ENCODE measurements around the gene SLC39A12.
"Not testable (repeated sequence)": the region's sequence is repeated elsewhere in the genome, so short reads cannot be mapped to it uniquely, and the experiment has no call there.

The SLC39A12 gene

GRCh38 chr10:17943033-17943745 lies 8.5 kb upstream of the SLC39A12 start:
- Histone ChIP-seq H3K9me3 (ENCODE audit: control insufficient read depth, insufficient read depth, low read length) (no peaks in the 10 kb centered on the region; the same call in 1 of the 2 replicates), H3K36me3 (ENCODE audit: insufficient read depth, low read length) (no peaks in the 10 kb centered on the region), H3K4me1 (ENCODE audit: insufficient read depth, low read length) (no peaks in the 10 kb centered on the region), H3K9ac (ENCODE audit: low read depth, low read length) (no peak overlapping the region)

GRCh38 chr10:17950269-17950668 lies 1.4 kb upstream of the SLC39A12 start:
- H3K4me1 ChIP-seq (ENCODE audit: insufficient read depth, low read length); H3K9me3 ChIP-seq (ENCODE audit: control insufficient read depth, insufficient read depth, low read length); H3K36me3 ChIP-seq (ENCODE audit: insufficient read depth, low read length); H3K9ac ChIP-seq (ENCODE audit: low read depth, low read length): not testable (repeated sequence)

GRCh38 chr10:17950726-17951125 lies 992 bp upstream of the SLC39A12 start:
- Histone ChIP-seq H3K4me1 (ENCODE audit: insufficient read depth, low read length) (peaks cover 5% of the 10 kb centered on the region; the same call in 1 of the 2 replicates), H3K9me3 (ENCODE audit: control insufficient read depth, insufficient read depth, low read length) (no peaks in the 10 kb centered on the region)

GRCh38 chr10:17954372-17954771 lies 2.7 kb downstream of the SLC39A12 start:
- not testable (repeated sequence) for H3K9me3 ChIP-seq (ENCODE audit: control insufficient read depth, insufficient read depth, low read length)

More at GRCh38 chr10:17950726-17951125, 992 bp upstream of the SLC39A12 start:
- H3K9ac ChIP-seq (ENCODE audit: low read depth, low read length): no peak overlapping the region
- no peaks in the 10 kb centered on the region for H3K36me3 ChIP-seq (ENCODE audit: insufficient read depth, low read length)

GRCh38 chr10:17954861-17955260 lies 3.1 kb downstream of the SLC39A12 start:
- H3K9ac ChIP-seq (ENCODE audit: low read depth, low read length): no peak overlapping the region
- peaks cover 5% of the 10 kb centered on the region; the same call in 1 of the 2 replicates for H3K4me1 ChIP-seq (ENCODE audit: insufficient read depth, low read length)
- no peaks in the 10 kb centered on the region for H3K36me3 ChIP-seq (ENCODE audit: insufficient read depth, low read length)
- H3K9me3 ChIP-seq (ENCODE audit: control insufficient read depth, insufficient read depth, low read length): peaks cover 6% of the 10 kb centered on the region

More at GRCh38 chr10:17954372-17954771, 2.7 kb downstream of the SLC39A12 start:
- not testable (repeated sequence) for H3K9ac ChIP-seq (ENCODE audit: low read depth, low read length); H3K36me3 ChIP-seq (ENCODE audit: insufficient read depth, low read length); H3K4me1 ChIP-seq (ENCODE audit: insufficient read depth, low read length)

GRCh38 chr10:17958049-17958448 lies 6.3 kb downstream of the SLC39A12 start:
- peaks cover 11% of the 10 kb centered on the region for H3K9me3 ChIP-seq (ENCODE audit: control insufficient read depth, insufficient read depth, low read length)
- H3K36me3 ChIP-seq (ENCODE audit: insufficient read depth, low read length): no peaks in the 10 kb centered on the region
- no peak overlapping the region for H3K9ac ChIP-seq (ENCODE audit: low read depth, low read length)
- H3K4me1 ChIP-seq (ENCODE audit: insufficient read depth, low read length): no peaks in the 10 kb centered on the region; the same call in 1 of the 2 replicates

GRCh38 chr10:17959870-17960269 lies 8.2 kb downstream of the SLC39A12 start:
- H3K9me3 ChIP-seq (ENCODE audit: control insufficient read depth, insufficient read depth, low read length): peaks cover 11% of the 10 kb centered on the region
- no peaks in the 10 kb centered on the region for H3K36me3 ChIP-seq (ENCODE audit: insufficient read depth, low read length)
- H3K9ac ChIP-seq (ENCODE audit: low read depth, low read length): no peak overlapping the region
- no peaks in the 10 kb centered on the region; the same call in 1 of the 2 replicates for H3K4me1 ChIP-seq (ENCODE audit: insufficient read depth, low read length)

GRCh38 chr10:17961551-17962422 lies 10.1 kb downstream of the SLC39A12 start:
- Histone ChIP-seq H3K9ac (ENCODE audit: low read depth, low read length) (no peak overlapping the region), H3K9me3 (ENCODE audit: control insufficient read depth, insufficient read depth, low read length) (peaks cover 11% of the 10 kb centered on the region), H3K36me3 (ENCODE audit: insufficient read depth, low read length) (no peaks in the 10 kb centered on the region), H3K4me1 (ENCODE audit: insufficient read depth, low read length) (no peaks in the 10 kb centered on the region)

GRCh38 chr10:17963431-17963830 lies 11.7 kb downstream of the SLC39A12 start:
- Histone ChIP-seq H3K9me3 (ENCODE audit: control insufficient read depth, insufficient read depth, low read length) (peaks cover 11% of the 10 kb centered on the region), H3K4me1 (ENCODE audit: insufficient read depth, low read length) (no peaks in the 10 kb centered on the region), H3K36me3 (ENCODE audit: insufficient read depth, low read length) (no peaks in the 10 kb centered on the region), H3K9ac (ENCODE audit: low read depth, low read length) (no peak overlapping the region)

- H3K4me1 ChIP-seq (ENCODE audit: insufficient read depth, low read length): no peaks in the 10 kb centered on the region
- H3K9ac ChIP-seq (ENCODE audit: low read depth, low read length): no peak overlapping the region
- H3K36me3 ChIP-seq (ENCODE audit: insufficient read depth, low read length): no peaks in the 10 kb centered on the region
- no peaks in the 10 kb centered on the region for H3K9me3 ChIP-seq (ENCODE audit: control insufficient read depth, insufficient read depth, low read length)
These were observed 14.0 kb downstream of the SLC39A12 start for GRCh38 chr10:17965649-17966235.

GRCh38 chr10:17974505-17974904 lies 22.8 kb downstream of the SLC39A12 start:
- H3K36me3 ChIP-seq (ENCODE audit: insufficient read depth, low read length): no peaks in the 10 kb centered on the region
- H3K4me1 ChIP-seq (ENCODE audit: insufficient read depth, low read length): no peaks in the 10 kb centered on the region
- H3K9ac ChIP-seq (ENCODE audit: low read depth, low read length): no peak overlapping the region
- no peaks in the 10 kb centered on the region for H3K9me3 ChIP-seq (ENCODE audit: control insufficient read depth, insufficient read depth, low read length)

GRCh38 chr10:17980846-17981565 lies 29.3 kb downstream of the SLC39A12 start:
- Histone ChIP-seq H3K4me1 (ENCODE audit: insufficient read depth, low read length) (peaks cover 17% of the 10 kb centered on the region), H3K9ac (ENCODE audit: low read depth, low read length) (no peak overlapping the region), H3K9me3 (ENCODE audit: control insufficient read depth, insufficient read depth, low read length) (0 out of 2 replicates have a peak, but pooled peaks cover 2% of the 10 kb centered on the region), H3K36me3 (ENCODE audit: insufficient read depth, low read length) (no peaks in the 10 kb centered on the region)

- 0 out of 2 replicates have a peak, but pooled peaks cover 2% of the 10 kb centered on the region for H3K9me3 ChIP-seq (ENCODE audit: control insufficient read depth, insufficient read depth, low read length)
- H3K9ac ChIP-seq (ENCODE audit: low read depth, low read length): no peak overlapping the region
- no peaks in the 10 kb centered on the region for H3K36me3 ChIP-seq (ENCODE audit: insufficient read depth, low read length)
- peaks cover 17% of the 10 kb centered on the region for H3K4me1 ChIP-seq (ENCODE audit: insufficient read depth, low read length)
These were observed 30.2 kb downstream of the SLC39A12 start for GRCh38 chr10:17981766-17982380.

Measured in ES-I3 (cell line).